GM21786 (cell line): ENCODE data around the gene SLC25A41.

Source experiments
- ATAC-seq: cut with Tn5 transposase; IDR thresholded peaks from one replicate; pipeline ENCODE4 v1.9.1; 2021; ENCODE audit not compliant: unreplicated experiment

SLC25A41 gene

GRCh38 chr19:6460099-6460884, 26.7 kb upstream of the SLC25A41 start:
- ATAC-seq, result peak; percentile 60

GRCh38 chr19:6459262-6460098, 25.9 kb upstream of the SLC25A41 start, which contains the start of gene SLC25A23:
TSS of gene SLC25A23 (minus strand) at chr19:6459792. CDS start at chr19:6459628, 164 bp downstream.
- ATAC-seq, result no peak

DNA sequence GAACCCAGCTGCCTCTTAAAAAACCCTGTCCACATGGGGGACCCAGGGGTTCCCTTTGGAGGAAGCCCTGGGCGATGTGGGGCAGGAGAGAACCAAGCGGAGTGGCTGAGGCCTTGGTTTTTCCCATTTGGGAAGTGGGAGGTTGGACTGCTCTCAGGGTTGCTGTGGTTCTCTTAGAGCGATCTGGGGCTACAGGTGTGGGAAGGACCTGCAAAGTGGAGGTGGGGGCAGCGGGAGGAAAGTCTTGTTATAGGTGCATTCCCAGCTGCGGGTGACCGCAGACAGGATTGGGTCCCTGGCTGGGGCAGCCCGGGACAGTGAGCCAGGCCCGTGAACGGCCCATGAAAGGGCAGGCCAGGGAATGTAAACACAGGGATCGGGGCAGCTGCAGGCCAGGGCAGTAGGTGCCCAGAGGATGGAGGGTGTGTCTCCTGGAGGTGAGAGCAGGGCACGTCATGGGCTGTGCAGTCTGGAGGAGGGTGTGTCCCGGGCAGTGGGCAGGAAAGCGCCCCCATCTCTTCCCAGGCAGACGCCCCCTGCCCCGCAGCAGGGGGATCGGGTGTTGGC, 25.2 kb upstream of the SLC25A41 start:
- ATAC-seq, result no peak

GRCh38 chr19:6457958-6458694, 24.6 kb upstream of the SLC25A41 start:
- ATAC-seq, result no peak

DNA sequence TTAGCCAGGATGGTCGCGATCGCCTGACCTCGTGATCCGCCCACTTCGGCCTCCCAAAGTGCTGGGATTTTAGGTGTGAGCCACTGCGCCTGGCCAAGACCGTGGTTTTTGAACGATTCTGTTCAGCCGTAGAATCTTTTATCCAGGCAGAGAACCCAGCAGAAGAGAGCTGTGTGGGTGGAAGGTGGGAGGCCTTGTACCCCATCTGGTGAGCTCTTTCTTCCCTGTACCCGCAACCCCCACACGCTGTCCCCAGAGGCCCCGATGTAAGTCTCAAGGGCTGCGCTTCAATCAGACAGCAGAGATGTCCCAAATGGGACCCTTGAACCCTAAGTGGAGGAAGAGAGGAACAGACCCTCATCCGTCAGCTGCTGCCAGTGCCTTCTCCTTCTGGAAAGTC, 22.4 kb upstream of the SLC25A41 start:
- no peak for ATAC-seq

DNA sequence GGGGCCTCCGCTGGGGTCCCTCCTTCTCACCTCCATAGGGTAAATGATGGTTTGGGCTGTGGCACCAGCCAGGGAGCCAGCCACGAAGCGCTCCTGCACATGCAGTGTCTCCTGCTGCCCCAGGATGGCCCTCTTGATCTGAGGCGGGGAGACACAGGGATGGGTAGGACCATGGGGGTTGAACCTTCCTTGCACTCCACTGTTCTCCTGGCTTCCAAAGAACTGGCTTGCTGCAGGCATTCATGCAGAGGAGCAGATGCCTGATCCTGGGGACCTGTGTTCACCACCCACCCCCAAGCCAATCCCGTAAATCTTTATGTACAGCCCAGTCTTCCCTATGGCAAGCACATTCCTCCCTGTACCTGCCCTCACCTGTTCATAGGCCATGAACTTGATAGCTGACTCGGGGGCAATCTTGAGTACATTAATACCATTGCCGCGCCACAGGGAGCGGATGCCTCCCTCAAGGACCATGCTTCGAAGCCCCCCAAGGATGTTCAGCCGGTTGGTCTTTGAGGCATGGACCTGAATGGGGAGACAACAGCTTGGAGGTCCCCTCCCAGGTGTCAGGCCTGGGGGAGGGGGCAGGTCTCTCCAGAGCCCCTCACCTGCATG, 20.5 kb upstream of the SLC25A41 start:
- no peak for ATAC-seq

- no peak for ATAC-seq
Measured at GRCh38 chr19:6452899-6453298, 19.3 kb upstream of the SLC25A41 start.

DNA sequence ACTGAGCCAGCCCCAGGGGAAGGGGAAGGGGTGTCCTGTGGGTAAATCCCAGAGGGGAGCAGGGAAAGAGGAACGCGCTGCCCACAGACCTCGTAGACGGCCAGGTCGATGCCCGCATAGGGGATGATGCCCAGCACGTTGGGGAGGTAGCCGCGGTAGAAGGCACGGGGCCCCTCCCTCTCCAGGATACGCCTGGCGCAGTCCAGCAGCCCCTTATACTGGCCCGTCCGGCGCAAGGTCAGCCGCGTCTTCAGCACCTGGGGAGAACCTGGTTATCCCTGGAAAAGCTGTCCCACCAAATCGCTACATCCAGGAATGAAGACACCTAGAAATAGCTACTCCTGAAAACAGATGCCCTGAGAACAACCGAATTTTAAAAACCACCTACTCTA, 18.7 kb upstream of the SLC25A41 start:
- no peak for ATAC-seq

- no peak for ATAC-seq
Measured at GRCh38 chr19:6451583-6452222, 18.1 kb upstream of the SLC25A41 start.

DNA sequence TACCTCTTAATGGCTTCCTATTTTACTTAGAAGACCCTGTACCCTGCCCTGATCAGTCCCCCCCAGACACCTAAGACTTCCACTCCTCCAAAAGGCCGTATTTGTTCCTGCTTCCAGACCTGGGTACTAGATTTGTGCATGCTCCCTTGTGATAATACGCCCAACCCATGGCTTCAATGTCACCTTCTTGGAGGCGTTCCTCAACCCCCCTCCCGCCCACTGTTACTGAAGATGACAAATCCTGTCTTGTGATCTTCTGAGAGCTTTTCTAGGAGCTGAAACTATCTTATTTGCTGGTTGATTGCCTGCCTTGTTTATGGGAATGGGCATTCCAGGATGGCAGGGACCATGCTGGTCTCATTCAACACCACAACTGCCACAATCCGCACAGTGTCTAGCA, 16.6 kb upstream of the SLC25A41 start:
- no peak for ATAC-seq

- no peak for ATAC-seq
Measured at GRCh38 chr19:6448045-6448444, 14.5 kb upstream of the SLC25A41 start.

DNA sequence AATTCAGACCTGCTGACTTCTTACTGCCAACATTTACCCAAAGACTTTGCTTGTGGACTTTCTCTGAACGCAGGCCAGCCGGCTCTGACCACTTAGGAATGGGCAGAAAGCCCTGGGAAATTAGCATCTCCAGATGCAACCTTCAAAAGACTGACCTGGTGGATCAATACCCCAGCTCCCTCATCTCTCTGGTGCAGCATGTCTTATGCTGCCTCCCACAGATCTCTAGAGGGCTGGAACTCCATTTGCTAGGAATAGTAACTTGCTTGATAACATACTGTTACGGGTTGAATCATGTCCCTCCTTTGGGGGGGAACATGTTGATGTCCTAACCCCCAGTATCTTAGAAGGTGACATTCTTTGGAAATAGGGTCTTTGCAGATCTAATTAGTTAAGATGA, 12.9 kb upstream of the SLC25A41 start:
- ATAC-seq, result no peak

- ATAC-seq, result no peak
Measured at GRCh38 chr19:6443986-6444385, 10.4 kb upstream of the SLC25A41 start.

- no peak for ATAC-seq
Measured at GRCh38 chr19:6442087-6442688, 8.6 kb upstream of the SLC25A41 start.

DNA sequence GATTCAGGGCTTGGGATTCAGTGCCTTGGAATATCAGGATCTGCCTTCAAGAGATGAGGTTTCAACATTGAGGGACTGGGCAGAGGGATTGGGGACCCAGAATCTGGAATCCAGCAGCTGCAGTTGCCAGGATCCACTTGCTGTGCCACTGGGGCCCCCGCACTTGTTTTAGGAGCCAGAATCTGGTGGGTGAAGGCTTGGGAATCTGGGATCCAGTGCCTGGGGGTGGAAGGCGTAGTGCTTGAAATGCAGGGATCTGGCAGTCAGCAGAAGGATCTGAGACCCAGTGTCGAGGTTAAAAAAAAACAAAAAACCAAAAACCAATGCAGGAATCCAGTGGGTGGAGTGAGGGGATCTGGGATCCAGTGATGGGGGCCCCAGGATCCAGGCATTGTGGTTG, 7.3 kb upstream of the SLC25A41 start:
- no peak for ATAC-seq

- ATAC-seq, result no peak
Measured at GRCh38 chr19:6439743-6440142, 6.2 kb upstream of the SLC25A41 start.

DNA sequence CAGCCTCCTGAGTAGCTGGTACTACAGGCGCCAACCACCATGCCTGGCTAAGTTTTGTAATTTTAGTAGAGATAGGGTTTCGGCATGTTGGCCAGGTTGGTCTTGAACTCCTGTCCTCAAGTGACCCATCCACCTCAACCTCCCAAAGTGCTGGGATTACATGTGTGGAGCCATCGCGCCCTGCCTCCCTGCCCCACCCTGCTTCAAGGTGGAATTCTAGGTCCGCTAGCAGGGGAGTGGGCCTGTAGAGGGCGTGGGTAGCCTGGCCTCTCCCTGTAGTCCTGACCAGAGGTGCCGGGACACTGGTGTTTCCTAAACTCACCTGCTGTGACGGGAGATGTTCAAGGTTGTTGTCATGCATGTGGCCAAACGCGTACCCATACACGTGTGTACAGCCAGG, 398 bp downstream of the SLC25A41 start:
- ATAC-seq, result no peak

- no peak for ATAC-seq
Measured at GRCh38 chr19:6431891-6432290, 1.7 kb downstream of the SLC25A41 start.

- no peak for ATAC-seq
Measured at GRCh38 chr19:6429419-6430221, 3.9 kb downstream of the SLC25A41 start.
